ENCODE measurements around the gene RYR3.

- TF ChIP-seq CTCF (conservative IDR thresholded peaks at IDR 0.05 in 1 of 2, IDR thresholded peaks at IDR 0.05 in 1 of 2; ENCODE audit: extremely low read depth in 1 of 2, insufficient read depth in 1 of 2, low read depth in 1 of 2, low read length in 2 of 2) (no peak), EZH2 (IDR thresholded peaks at IDR 0.05; ENCODE audit: borderline replicate concordance, low read length) (no peak)
Observed at GRCh38 chr15:33807665-33808064, 496.9 kb downstream of the RYR3 start.
